ENCODE data around the gene ASCC1. TPM values are rescaled to one million over a fixed set of nuclear protein-coding genes. Genes with fewer than 3 reads are reported as not detected.

ASCC1 gene
- total and polyA plus RNA-seq, 2 experiments from 2014 or later = 13.7 to 37.2 TPM

DNA sequence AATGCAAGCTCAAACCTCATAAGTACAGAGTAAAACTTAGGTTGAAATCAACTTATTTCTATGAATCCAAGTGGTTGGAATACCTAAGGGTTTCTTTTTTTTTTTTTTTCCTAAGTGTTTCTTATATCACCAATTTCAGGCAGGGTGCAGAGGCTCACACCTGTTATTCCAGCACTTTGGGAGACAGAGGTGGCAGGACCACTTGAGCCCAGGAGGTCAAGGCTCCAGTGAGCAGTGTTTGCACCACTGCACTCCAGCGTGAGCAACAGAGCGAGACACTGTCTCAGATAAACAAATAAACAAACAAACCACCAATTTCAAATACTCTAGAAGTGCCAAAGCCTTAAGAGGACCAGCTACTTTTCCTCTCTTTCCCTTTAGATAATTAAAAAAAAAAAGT, 88.5 kb downstream of the ASCC1 start:
- Mint-ChIP-seq H3K4me1 (peaks cover 13% of the 10 kb centered on the region), H3K27ac (no peak overlapping the region), H3K4me3 (no peak overlapping the region), H3K27me3 (ENCODE audit: insufficient read depth, low read depth, poor library complexity) (peaks cover 3% of the 10 kb centered on the region), H3K36me3 (ENCODE audit: low read depth) (no peaks in the 10 kb centered on the region), H3K9me3 (no peaks in the 10 kb centered on the region)
- TF ChIP-seq POLR2AphosphoS5 (IDR thresholded peaks at IDR 0.05; ENCODE audit: low read depth) (no peak), CREB1 (CRISPR knock-in tag; IDR thresholded peaks at IDR 0.05; ENCODE audit: low read depth) (no peak), ZNF114 (CRISPR knock-in tag; IDR thresholded peaks at IDR 0.05) (no peak), NANOG (IDR thresholded peaks at IDR 0.05; ENCODE audit: borderline replicate concordance) (no peak), STAT1 (IDR thresholded peaks at IDR 0.05; ENCODE audit: unreplicated experiment) (no peak), ZNF331 (CRISPR knock-in tag; IDR thresholded peaks at IDR 0.05; ENCODE audit: low read depth) (no peak)
- TF ChIP-seq, protein P1, sequence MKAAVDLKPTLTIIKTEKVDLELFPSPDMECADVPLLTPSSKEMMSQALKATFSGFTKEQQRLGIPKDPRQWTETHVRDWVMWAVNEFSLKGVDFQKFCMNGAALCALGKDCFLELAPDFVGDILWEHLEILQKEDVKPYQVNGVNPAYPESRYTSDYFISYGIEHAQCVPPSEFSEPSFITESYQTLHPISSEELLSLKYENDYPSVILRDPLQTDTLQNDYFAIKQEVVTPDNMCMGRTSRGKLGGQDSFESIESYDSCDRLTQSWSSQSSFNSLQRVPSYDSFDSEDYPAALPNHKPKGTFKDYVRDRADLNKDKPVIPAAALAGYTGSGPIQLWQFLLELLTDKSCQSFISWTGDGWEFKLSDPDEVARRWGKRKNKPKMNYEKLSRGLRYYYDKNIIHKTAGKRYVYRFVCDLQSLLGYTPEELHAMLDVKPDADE (IDR thresholded peaks at IDR 0.05) = no peak
- TF ChIP-seq, protein P2, sequence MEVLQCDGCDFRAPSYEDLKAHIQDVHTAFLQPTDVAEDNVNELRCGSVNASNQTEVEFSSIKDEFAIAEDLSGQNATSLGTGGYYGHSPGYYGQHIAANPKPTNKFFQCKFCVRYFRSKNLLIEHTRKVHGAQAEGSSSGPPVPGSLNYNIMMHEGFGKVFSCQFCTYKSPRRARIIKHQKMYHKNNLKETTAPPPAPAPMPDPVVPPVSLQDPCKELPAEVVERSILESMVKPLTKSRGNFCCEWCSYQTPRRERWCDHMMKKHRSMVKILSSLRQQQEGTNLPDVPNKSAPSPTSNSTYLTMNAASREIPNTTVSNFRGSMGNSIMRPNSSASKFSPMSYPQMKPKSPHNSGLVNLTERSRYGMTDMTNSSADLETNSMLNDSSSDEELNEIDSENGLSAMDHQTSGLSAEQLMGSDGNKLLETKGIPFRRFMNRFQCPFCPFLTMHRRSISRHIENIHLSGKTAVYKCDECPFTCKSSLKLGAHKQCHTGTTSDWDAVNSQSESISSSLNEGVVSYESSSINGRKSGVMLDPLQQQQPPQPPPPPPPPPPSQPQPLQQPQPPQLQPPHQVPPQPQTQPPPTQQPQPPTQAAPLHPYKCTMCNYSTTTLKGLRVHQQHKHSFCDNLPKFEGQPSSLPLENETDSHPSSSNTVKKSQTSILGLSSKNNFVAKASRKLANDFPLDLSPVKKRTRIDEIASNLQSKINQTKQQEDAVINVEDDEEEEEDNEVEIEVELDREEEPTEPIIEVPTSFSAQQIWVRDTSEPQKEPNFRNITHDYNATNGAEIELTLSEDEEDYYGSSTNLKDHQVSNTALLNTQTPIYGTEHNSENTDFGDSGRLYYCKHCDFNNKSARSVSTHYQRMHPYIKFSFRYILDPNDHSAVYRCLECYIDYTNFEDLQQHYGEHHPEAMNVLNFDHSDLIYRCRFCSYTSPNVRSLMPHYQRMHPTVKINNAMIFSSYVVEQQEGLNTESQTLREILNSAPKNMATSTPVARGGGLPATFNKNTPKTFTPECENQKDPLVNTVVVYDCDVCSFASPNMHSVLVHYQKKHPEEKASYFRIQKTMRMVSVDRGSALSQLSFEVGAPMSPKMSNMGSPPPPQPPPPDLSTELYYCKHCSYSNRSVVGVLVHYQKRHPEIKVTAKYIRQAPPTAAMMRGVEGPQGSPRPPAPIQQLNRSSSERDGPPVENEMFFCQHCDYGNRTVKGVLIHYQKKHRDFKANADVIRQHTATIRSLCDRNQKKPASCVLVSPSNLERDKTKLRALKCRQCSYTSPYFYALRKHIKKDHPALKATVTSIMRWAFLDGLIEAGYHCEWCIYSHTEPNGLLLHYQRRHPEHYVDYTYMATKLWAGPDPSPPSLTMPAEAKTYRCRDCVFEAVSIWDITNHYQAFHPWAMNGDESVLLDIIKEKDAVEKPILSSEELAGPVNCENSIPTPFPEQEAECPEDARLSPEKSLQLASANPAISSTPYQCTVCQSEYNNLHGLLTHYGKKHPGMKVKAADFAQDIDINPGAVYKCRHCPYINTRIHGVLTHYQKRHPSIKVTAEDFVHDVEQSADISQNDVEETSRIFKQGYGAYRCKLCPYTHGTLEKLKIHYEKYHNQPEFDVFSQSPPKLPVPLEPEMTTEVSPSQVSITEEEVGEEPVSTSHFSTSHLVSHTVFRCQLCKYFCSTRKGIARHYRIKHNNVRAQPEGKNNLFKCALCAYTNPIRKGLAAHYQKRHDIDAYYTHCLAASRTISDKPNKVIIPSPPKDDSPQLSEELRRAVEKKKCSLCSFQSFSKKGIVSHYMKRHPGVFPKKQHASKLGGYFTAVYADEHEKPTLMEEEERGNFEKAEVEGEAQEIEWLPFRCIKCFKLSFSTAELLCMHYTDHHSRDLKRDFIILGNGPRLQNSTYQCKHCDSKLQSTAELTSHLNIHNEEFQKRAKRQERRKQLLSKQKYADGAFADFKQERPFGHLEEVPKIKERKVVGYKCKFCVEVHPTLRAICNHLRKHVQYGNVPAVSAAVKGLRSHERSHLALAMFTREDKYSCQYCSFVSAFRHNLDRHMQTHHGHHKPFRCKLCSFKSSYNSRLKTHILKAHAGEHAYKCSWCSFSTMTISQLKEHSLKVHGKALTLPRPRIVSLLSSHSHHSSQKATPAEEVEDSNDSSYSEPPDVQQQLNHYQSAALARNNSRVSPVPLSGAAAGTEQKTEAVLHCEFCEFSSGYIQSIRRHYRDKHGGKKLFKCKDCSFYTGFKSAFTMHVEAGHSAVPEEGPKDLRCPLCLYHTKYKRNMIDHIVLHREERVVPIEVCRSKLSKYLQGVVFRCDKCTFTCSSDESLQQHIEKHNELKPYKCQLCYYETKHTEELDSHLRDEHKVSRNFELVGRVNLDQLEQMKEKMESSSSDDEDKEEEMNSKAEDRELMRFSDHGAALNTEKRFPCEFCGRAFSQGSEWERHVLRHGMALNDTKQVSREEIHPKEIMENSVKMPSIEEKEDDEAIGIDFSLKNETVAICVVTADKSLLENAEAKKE (CRISPR knock-in tag; IDR thresholded peaks at IDR 0.05) = no peak
- Histone ChIP-seq H3K36me3 (ENCODE audit: insufficient read depth) (no peaks in the 10 kb centered on the region; the same call in 1 of the 2 replicates), H3F3A (replicated peaks; ENCODE audit: low read depth) (no peaks in the 10 kb centered on the region), H3K27ac (ENCODE audit: low read depth) (peak overlapping the region; percentile 10; the same call in 1 of the 2 replicates), H3K4me2 (no peak overlapping the region), H3K9me2 (ENCODE audit: insufficient read depth) (no peaks in the 10 kb centered on the region), H3K79me2 (replicated peaks; ENCODE audit: insufficient read depth) (no peaks in the 10 kb centered on the region), H3K27me3 (ENCODE audit: insufficient read depth) (no peaks in the 10 kb centered on the region), H3K4me3 (no peak overlapping the region), H3K4me1 (ENCODE audit: insufficient read depth) (peaks cover 12% of the 10 kb centered on the region; the same call in 1 of the 2 replicates), H2AFZ (no peak overlapping the region), H4K20me1 (replicated peaks; ENCODE audit: insufficient read depth) (no peaks in the 10 kb centered on the region)
- DNase-seq (ENCODE audit: low spot score) (no peak), ATAC-seq (0 out of 3 replicates have a peak, but pooled peaks have one; percentile 23)

Data from GM23338 (cell line).